Measurements from ENCODE around the gene ZNF554.

DNA sequence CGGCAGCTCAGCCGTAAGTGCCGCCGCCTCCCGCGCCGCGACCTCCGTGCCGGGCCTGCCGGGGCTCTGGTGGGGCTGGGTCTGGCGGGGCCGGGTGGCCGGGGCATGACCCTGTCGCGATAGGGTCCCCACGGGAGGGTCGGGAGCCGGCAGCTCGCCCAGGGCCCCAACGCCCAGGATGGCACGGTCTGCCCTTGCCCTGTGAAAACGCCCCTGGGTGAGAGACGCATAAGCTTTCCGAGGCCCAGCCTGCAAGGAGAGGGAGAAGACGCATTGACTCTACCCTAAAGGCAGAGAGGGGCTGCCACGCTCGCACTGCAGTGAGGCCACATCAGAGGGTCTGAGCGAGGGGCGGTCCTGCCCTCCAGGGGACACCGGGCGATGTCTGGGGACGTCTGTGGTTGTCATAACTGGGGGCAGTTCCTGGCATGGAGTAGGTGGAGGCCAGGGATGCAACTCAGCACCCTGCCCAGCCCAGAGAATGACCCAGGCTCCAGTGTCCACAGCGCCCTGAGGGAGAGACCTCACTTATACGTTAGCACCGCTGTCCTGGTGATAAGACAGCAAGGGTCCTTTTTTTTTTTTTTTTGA lies 539 bp downstream of the ZNF554 start:
- TF ChIP-seq, protein P1, sequence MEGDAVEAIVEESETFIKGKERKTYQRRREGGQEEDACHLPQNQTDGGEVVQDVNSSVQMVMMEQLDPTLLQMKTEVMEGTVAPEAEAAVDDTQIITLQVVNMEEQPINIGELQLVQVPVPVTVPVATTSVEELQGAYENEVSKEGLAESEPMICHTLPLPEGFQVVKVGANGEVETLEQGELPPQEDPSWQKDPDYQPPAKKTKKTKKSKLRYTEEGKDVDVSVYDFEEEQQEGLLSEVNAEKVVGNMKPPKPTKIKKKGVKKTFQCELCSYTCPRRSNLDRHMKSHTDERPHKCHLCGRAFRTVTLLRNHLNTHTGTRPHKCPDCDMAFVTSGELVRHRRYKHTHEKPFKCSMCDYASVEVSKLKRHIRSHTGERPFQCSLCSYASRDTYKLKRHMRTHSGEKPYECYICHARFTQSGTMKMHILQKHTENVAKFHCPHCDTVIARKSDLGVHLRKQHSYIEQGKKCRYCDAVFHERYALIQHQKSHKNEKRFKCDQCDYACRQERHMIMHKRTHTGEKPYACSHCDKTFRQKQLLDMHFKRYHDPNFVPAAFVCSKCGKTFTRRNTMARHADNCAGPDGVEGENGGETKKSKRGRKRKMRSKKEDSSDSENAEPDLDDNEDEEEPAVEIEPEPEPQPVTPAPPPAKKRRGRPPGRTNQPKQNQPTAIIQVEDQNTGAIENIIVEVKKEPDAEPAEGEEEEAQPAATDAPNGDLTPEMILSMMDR (conservative IDR thresholded peaks at IDR 0.05) = no peak
- no peak for TF ChIP-seq EZH2 (IDR thresholded peaks at IDR 0.05; ENCODE audit: low read depth)

Measured in PC-9 (cell line).